DND-41 (cell line): Measurements from ENCODE around the gene DENND1A.

ENCODE experiments used
- ATAC-seq: fragments of 200-7000 bp; cut with Tn5 transposase; 3 replicates; pipeline ENCODE4 v1.9.1; 2021; ENCODE audit warnings: low read depth; ENCODE audit not compliant: insufficient read depth
- DNase-seq: peaks from one replicate; pipeline ENCODE4 v3.0.0-alpha.2; 2020
- H2AFZ ChIP-seq: 2 replicates; pipeline ENCODE4 v1.6.0; 2012; ENCODE audit warnings: low read depth, low read length
- H3K27ac ChIP-seq: 2 replicates; pipeline ENCODE4 v1.5.1; 2012; ENCODE audit warnings: low read length, inconsistent platforms
- H3K27me3 ChIP-seq: fragments of 200-600 bp; sonication (generic); 2 replicates; pipeline ENCODE4 v1.6.0; 2012; ENCODE audit warnings: low read length, mild to moderate bottlenecking, inconsistent platforms; ENCODE audit not compliant: insufficient read depth, poor library complexity
- H3K36me3 ChIP-seq: 2 replicates; pipeline ENCODE4 v1.5.1; 2012; ENCODE audit warnings: low read length, inconsistent platforms; ENCODE audit not compliant: insufficient read depth
- H3K4me1 ChIP-seq: 2 replicates; pipeline ENCODE4 v1.5.1; 2012; ENCODE audit warnings: mild to moderate bottlenecking, low read length; ENCODE audit not compliant: insufficient read depth
- H3K4me2 ChIP-seq: 2 replicates; pipeline ENCODE4 v1.6.0; 2012; ENCODE audit warnings: mild to moderate bottlenecking, moderate library complexity, low read length, inconsistent platforms; ENCODE audit not compliant: insufficient read depth
- H3K4me3 ChIP-seq, 2 experiments: fragments of 200-600 bp in 1 of 2; shearing (Covaris generic) in 1 of 2; 2 replicates each; pipeline ENCODE4 v1.5.1; 2012 to 2016; ENCODE audit warnings: inconsistent platforms in 2 of 2, low read length in 2 of 2, mild to moderate bottlenecking in 2 of 2, low read depth in 1 of 2, moderate library complexity in 1 of 2
- H3K79me2 ChIP-seq: 2 replicates; pipeline ENCODE4 v1.6.0; 2012; ENCODE audit warnings: low read length, inconsistent platforms; ENCODE audit not compliant: insufficient read depth
- H3K9ac ChIP-seq: 2 replicates; pipeline ENCODE4 v1.6.0; 2012; ENCODE audit warnings: low read depth, mild to moderate bottlenecking, inconsistent platforms, low read length, moderate library complexity
- H3K9me3 ChIP-seq: 2 replicates; pipeline ENCODE4 v1.5.1; 2012; ENCODE audit warnings: low read length, moderate library complexity, mild to moderate bottlenecking, inconsistent platforms; ENCODE audit not compliant: insufficient read depth, severe bottlenecking
- H4K20me1 ChIP-seq: 2 replicates; pipeline ENCODE4 v1.6.0; 2012; ENCODE audit warnings: low read length; ENCODE audit not compliant: insufficient read depth
- EZH2 ChIP-seq: IDR thresholded peaks from 3 replicates; pipeline ENCODE4 v1.6.1; 2012; ENCODE audit warnings: borderline replicate concordance, low read depth, mild to moderate bottlenecking, moderate library complexity, low read length, inconsistent platforms; ENCODE audit not compliant: severe bottlenecking
- TF ChIP-seq, protein P1 (sequence below): IDR thresholded peaks from 2 replicates; pipeline ENCODE4 v1.5.1; 2012; ENCODE audit warnings: borderline replicate concordance, low read length, moderate library complexity, mild to moderate bottlenecking; ENCODE audit not compliant: poor library complexity, severe bottlenecking; ENCODE audit errors: extremely low read depth

DENND1A gene

DNA sequence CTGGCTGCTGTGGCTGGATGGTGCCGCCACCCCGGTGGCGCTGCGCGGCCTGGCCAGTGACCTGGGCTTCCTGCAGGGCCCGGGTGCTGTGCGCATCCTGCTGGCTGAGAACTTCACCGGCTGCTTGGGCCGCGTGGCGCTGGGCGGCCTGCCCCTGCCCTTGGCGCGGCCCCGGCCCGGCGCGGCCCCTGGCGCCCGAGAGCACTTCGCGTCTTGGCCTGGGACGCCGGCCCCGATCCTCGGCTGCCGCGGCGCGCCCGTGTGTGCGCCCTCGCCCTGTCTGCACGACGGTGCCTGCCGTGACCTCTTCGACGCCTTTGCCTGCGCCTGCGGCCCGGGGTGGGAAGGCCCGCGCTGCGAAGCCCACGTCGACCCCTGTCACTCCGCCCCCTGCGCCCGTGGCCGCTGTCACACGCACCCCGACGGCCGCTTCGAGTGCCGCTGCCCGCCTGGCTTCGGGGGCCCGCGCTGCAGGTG lies 556.4 kb downstream of the DENND1A start:
- no peak for TF ChIP-seq EZH2
- TF ChIP-seq, protein P1, sequence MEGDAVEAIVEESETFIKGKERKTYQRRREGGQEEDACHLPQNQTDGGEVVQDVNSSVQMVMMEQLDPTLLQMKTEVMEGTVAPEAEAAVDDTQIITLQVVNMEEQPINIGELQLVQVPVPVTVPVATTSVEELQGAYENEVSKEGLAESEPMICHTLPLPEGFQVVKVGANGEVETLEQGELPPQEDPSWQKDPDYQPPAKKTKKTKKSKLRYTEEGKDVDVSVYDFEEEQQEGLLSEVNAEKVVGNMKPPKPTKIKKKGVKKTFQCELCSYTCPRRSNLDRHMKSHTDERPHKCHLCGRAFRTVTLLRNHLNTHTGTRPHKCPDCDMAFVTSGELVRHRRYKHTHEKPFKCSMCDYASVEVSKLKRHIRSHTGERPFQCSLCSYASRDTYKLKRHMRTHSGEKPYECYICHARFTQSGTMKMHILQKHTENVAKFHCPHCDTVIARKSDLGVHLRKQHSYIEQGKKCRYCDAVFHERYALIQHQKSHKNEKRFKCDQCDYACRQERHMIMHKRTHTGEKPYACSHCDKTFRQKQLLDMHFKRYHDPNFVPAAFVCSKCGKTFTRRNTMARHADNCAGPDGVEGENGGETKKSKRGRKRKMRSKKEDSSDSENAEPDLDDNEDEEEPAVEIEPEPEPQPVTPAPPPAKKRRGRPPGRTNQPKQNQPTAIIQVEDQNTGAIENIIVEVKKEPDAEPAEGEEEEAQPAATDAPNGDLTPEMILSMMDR, result no peak
- Histone ChIP-seq H3K27me3 (no peaks in the 10 kb centered on the region), H3K9me3 (no peaks in the 10 kb centered on the region), H4K20me1 (no peaks in the 10 kb centered on the region), H3K79me2 (no peaks in the 10 kb centered on the region), H3K4me2 (no peak overlapping the region), H2AFZ (no peak overlapping the region), H3K36me3 (no peaks in the 10 kb centered on the region), H3K4me3 (no peak overlapping the region), H3K4me1 (peaks cover 13% of the 10 kb centered on the region), H3K9ac (no peak overlapping the region), H3K27ac (no peak overlapping the region)
- ATAC-seq (no peak), DNase-seq (no peak)

DNA sequence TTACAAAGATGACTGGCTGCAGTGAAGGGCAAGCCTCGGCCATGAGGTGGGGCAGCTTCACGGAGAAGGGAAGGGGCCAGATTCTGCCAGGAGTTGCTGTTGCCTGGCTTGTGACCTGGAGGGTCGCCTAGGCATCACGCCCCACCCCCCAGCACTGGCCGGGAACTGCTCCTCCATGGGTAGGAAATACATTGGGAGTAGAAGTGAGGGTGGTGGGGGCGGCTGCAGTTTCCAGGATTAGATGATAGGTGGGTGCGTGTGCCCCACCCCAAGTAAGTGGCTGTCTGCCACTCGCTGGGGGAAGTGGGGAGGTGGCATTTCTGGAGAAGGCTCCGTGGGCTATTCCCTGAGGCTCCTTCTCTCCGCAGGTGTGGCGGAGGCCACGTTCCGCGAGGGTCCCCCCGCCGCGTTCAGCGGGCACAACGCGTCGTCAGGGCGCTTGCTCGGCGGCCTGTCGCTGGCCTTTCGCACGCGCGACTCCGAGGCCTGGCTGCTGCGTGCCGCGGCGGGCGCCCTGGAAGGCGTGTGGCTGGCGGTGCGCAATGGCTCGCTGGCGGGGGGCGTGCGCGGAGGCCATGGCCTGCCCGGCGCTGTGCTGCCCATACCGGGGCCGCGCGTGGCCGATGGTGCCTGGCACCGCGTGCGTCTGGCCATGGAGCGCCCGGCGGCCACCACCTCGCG lies 557.0 kb downstream of the DENND1A start:
- no peak overlapping the region for H2AFZ ChIP-seq
- no peaks in the 10 kb centered on the region for H4K20me1 ChIP-seq
- no peak for DNase-seq
- H3K36me3 ChIP-seq, result no peaks in the 10 kb centered on the region
- H3K9me3 ChIP-seq, result no peaks in the 10 kb centered on the region
- TF ChIP-seq, protein P1, result no peak
- no peak for TF ChIP-seq EZH2
- H3K79me2 ChIP-seq, result no peaks in the 10 kb centered on the region
- peaks cover 13% of the 10 kb centered on the region for H3K4me1 ChIP-seq
- no peak overlapping the region for H3K4me2 ChIP-seq
- H3K27ac ChIP-seq, result no peak overlapping the region
- no peak for ATAC-seq
- no peak overlapping the region for H3K9ac ChIP-seq
- no peaks in the 10 kb centered on the region for H3K27me3 ChIP-seq
- H3K4me3 ChIP-seq, result no peak overlapping the region

DNA sequence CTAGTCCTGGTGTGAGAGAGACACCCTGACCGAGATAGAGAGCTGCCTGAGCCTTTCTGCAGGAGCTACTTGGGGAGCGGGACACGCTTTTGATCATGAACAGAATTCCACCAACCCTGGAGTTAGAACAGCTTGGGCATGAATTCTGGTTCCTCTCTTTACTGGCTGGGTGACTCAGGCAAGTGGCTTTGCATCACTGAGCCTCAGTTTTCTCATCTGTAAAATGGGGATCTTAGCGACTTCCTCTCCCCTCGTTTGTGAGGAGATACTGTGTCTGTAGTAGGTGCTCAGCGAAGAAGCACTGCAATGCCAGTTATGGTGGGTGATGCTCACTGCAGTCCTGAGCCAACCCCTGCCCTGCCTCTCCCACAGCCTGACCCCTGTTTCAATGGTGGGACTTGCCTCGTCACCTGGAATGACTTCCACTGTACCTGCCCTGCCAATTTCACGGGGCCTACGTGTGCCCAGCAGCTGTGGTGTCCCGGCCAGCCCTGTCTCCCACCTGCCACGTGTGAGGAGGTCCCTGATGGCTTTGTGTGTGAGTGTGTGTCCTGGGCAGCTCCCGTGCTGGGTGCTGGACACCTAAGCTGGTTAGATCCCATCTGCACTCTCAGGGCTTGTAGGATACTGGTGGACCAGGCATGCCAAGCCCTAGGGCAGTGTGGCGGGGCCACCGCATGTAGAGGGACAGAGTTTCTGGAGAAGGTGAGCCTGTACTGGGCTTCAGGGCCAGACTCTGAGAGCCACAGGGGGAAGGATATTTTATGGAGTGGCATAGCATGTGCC lies 557.9 kb downstream of the DENND1A start:
- DNase-seq (no peak), ATAC-seq (no peak)
- Histone ChIP-seq H3K27ac (no peak overlapping the region), H3K4me1 (peaks cover 13% of the 10 kb centered on the region), H4K20me1 (no peaks in the 10 kb centered on the region), H3K9ac (no peak overlapping the region), H3K79me2 (no peaks in the 10 kb centered on the region), H2AFZ (no peak overlapping the region), H3K27me3 (no peaks in the 10 kb centered on the region), H3K4me3 (no peak overlapping the region), H3K4me2 (no peak overlapping the region), H3K36me3 (no peaks in the 10 kb centered on the region), H3K9me3 (no peaks in the 10 kb centered on the region)
- no peak for TF ChIP-seq EZH2
- TF ChIP-seq, protein P1, result no peak
